Neural progenitor cell (in vitro differentiated cells): Measurements from ENCODE around the gene USH1G. TPM values are rescaled to one million over a fixed set of nuclear protein-coding genes. Genes with fewer than 3 reads are reported as not detected.

ENCODE experiments used
- DNase-seq: peaks from one replicate; pipeline ENCODE4 v3.0.0-alpha.2; 2016; ENCODE audit warnings: low spot score
- H2AFZ ChIP-seq: fragments of 200-600 bp; sonication (generic); replicated peaks from 2 replicates; pipeline ENCODE4 v1.6.1; 2016; ENCODE audit warnings: antibody characterized with exemption
- H3F3A ChIP-seq: fragments of 200-600 bp; sonication (generic); 2 replicates; pipeline ENCODE4 v1.6.1; 2016; ENCODE audit warnings: antibody characterized with exemption, low read depth
- H3K27ac ChIP-seq: fragments of 200-600 bp; sonication (generic); 2 replicates; pipeline ENCODE4 v1.5.1; 2016; ENCODE audit warnings: mild to moderate bottlenecking
- H3K27me3 ChIP-seq: fragments of 200-600 bp; sonication (generic); 2 replicates; pipeline ENCODE4 v1.6.1; 2016; ENCODE audit warnings: mild to moderate bottlenecking, moderate library complexity
- H3K36me3 ChIP-seq: fragments of 200-600 bp; sonication (generic); 2 replicates; pipeline ENCODE4 v1.5.1; 2016
- H3K4me1 ChIP-seq: fragments of 200-600 bp; sonication (generic); 2 replicates; pipeline ENCODE4 v1.6.1; 2016; ENCODE audit warnings: mixed run types
- H3K4me2 ChIP-seq: fragments of 200-600 bp; sonication (generic); 2 replicates; pipeline ENCODE4 v1.6.1; 2016
- H3K4me3 ChIP-seq: fragments of 200-600 bp; sonication (generic); 2 replicates; pipeline ENCODE4 v1.5.1; 2016
- H3K79me2 ChIP-seq: fragments of 200-600 bp; sonication (generic); 2 replicates; pipeline ENCODE4 v1.6.1; 2016; ENCODE audit warnings: low read depth
- H3K9ac ChIP-seq: fragments of 200-600 bp; sonication (generic); 2 replicates; pipeline ENCODE4 v1.6.1; 2016
- H3K9me3 ChIP-seq: fragments of 200-600 bp; sonication (generic); 2 replicates; pipeline ENCODE4 v1.5.1; 2016; ENCODE audit warnings: low read depth
- H4K20me1 ChIP-seq: fragments of 200-600 bp; sonication (generic); 2 replicates; pipeline ENCODE4 v1.6.1; 2016; ENCODE audit warnings: low read depth
- H3K27ac Mint-ChIP-seq: 3 replicates; pipeline ENCODE4 v1.8.0; 2021; ENCODE audit warnings: mixed read lengths
- H3K27me3 Mint-ChIP-seq: 2 replicates; pipeline ENCODE4 v1.8.0; 2022; ENCODE audit warnings: low read depth, mild to moderate bottlenecking, inconsistent platforms, moderate library complexity, mixed read lengths; ENCODE audit not compliant: insufficient read depth
- H3K36me3 Mint-ChIP-seq: 3 replicates; pipeline ENCODE4 v1.8.0; 2021; ENCODE audit warnings: mixed read lengths
- H3K4me1 Mint-ChIP-seq: 3 replicates; pipeline ENCODE4 v1.8.0; 2021; ENCODE audit warnings: mixed read lengths
- H3K4me3 Mint-ChIP-seq: 3 replicates; pipeline ENCODE4 v1.8.0; 2021; ENCODE audit warnings: mild to moderate bottlenecking, moderate library complexity, mixed read lengths
- H3K9me3 Mint-ChIP-seq: 3 replicates; pipeline ENCODE4 v1.8.0; 2020; ENCODE audit warnings: mixed read lengths
- EZH2 ChIP-seq: fragments of 200-600 bp; sonication (generic); IDR thresholded peaks from 2 replicates; pipeline ENCODE4 v1.6.1; 2017; ENCODE audit warnings: antibody characterized with exemption, mild to moderate bottlenecking, moderate library complexity
- EZH2phosphoT487 ChIP-seq: fragments of 200-600 bp; sonication (generic); IDR thresholded peaks from 2 replicates; pipeline ENCODE4 v1.6.1; 2017; ENCODE audit warnings: antibody characterized with exemption
- total RNA-seq: library from RNA; depleted of rRNA; stranded (reverse); fragments of >200 nt; gene quantifications from 2 replicates; pipeline ENCODE4 v1.2.3, GENCODE V29; 2015; ENCODE audit warnings: low replicate concordance
- TF ChIP-seq, protein P1 (sequence below): fragments of 200-600 bp; sonication (generic); IDR thresholded peaks from 2 replicates; pipeline ENCODE4 v1.5.1; 2017; ENCODE audit warnings: antibody characterized with exemption, mild to moderate bottlenecking

USH1G gene
- total RNA-seq, 1 donor from 2014 or later, result not detected

DNA sequence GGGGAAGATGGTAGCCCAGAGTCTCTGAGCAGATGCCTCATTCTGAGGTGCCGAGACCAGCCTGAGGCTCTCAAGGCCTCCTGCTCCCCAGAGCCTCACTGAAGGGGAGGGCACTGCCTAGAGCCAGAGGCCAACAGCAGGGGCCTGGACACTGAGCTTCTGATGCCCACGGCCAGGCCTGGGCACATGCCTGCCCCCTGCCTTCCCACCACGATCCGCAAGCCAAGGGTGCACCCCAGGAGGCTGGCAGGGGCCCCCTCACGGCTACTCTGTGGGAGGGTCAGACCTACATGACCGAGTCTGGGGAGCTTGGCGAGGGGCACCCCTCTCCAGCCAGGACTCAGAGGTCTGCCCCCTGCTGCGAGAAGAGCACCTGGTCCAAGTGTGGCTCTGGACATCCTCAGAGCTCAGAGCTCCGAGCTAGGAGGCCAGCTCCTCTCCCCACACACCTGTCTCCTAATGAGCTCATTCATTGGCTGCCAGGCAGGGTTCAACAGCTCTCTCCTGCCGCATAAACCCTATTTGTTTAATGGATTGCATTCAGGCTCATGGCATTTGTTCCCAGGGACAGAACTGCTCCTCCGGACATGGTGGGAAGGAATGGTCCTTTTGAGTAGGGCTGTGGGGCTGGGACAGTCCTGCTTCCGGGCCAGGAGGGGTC lies 26.5 kb upstream of the USH1G start:
- H3K79me2 ChIP-seq, result no peaks in the 10 kb centered on the region
- H3K36me3 ChIP-seq, result no peaks in the 10 kb centered on the region
- no peaks in the 10 kb centered on the region for H3K4me1 Mint-ChIP-seq
- TF ChIP-seq EZH2phosphoT487 (no peak), EZH2 (no peak)
- TF ChIP-seq, protein P1, sequence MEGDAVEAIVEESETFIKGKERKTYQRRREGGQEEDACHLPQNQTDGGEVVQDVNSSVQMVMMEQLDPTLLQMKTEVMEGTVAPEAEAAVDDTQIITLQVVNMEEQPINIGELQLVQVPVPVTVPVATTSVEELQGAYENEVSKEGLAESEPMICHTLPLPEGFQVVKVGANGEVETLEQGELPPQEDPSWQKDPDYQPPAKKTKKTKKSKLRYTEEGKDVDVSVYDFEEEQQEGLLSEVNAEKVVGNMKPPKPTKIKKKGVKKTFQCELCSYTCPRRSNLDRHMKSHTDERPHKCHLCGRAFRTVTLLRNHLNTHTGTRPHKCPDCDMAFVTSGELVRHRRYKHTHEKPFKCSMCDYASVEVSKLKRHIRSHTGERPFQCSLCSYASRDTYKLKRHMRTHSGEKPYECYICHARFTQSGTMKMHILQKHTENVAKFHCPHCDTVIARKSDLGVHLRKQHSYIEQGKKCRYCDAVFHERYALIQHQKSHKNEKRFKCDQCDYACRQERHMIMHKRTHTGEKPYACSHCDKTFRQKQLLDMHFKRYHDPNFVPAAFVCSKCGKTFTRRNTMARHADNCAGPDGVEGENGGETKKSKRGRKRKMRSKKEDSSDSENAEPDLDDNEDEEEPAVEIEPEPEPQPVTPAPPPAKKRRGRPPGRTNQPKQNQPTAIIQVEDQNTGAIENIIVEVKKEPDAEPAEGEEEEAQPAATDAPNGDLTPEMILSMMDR, result no peak
- H3K9me3 Mint-ChIP-seq, result no peaks in the 10 kb centered on the region
- peaks cover 5% of the 10 kb centered on the region for H3K27me3 ChIP-seq
- H3K27ac Mint-ChIP-seq, result no peak overlapping the region
- H3K27me3 Mint-ChIP-seq, result peaks cover 23% of the 10 kb centered on the region
- no peaks in the 10 kb centered on the region for H4K20me1 ChIP-seq
- no peak for DNase-seq
- H3K9ac ChIP-seq, result no peak overlapping the region
- no peaks in the 10 kb centered on the region for H3F3A ChIP-seq
- no peaks in the 10 kb centered on the region for H3K9me3 ChIP-seq
- no peak overlapping the region for H3K27ac ChIP-seq
- no peaks in the 10 kb centered on the region for H3K36me3 Mint-ChIP-seq
- H3K4me2 ChIP-seq, result no peak overlapping the region
- no peak overlapping the region for H2AFZ ChIP-seq
- H3K4me3 Mint-ChIP-seq, result no peak overlapping the region
- H3K4me1 ChIP-seq, result no peaks in the 10 kb centered on the region
- H3K4me3 ChIP-seq, result no peak overlapping the region

DNA sequence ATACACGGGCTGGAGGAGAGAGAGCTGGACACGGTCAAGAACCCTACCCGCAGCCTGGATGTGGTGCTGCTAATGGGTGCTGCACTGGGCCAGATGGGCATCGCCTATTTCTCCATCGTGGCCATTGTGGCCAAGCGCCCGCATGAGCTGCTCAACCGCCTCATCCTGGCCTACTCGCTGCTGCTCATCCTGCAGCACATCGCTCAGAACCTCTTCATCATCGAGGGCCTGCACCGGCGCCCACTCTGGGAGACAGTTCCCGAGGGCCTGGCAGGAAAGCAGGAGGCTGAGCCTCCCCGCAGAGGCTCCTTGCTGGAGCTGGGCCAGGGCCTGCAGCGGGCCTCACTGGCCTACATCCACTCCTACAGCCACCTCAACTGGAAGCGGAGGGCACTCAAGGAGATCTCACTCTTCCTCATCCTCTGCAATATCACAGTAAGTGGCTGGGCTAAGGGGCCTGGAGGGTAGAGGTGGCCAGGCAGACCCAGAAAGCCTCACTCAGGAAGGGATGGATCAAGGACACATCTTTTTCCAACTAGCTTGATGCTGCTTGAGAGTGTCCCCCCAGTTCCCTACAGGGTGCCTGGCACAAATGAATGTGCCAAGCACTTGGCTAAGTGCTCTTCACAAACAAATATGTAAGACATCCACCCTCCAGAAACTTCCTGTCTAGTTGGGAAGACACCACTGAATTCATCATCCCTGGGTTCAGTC lies 24.1 kb upstream of the USH1G start:
- no peaks in the 10 kb centered on the region for H3K4me1 Mint-ChIP-seq
- TF ChIP-seq EZH2 (no peak), EZH2phosphoT487 (no peak)
- TF ChIP-seq, protein P1, result no peak
- no peaks in the 10 kb centered on the region for H3K36me3 Mint-ChIP-seq
- no peak overlapping the region for H3K27ac ChIP-seq
- H3K79me2 ChIP-seq, result no peaks in the 10 kb centered on the region
- no peaks in the 10 kb centered on the region for H3K9me3 ChIP-seq
- H3K4me1 ChIP-seq, result no peaks in the 10 kb centered on the region
- H3K9ac ChIP-seq, result no peak overlapping the region
- H3K27ac Mint-ChIP-seq, result no peak overlapping the region
- H3K27me3 ChIP-seq, result peaks cover 8% of the 10 kb centered on the region
- H3K4me2 ChIP-seq, result no peak overlapping the region
- H3K9me3 Mint-ChIP-seq, result no peaks in the 10 kb centered on the region
- H3K4me3 Mint-ChIP-seq, result no peak overlapping the region
- H3F3A ChIP-seq, result no peaks in the 10 kb centered on the region
- no peak overlapping the region for H3K4me3 ChIP-seq
- H4K20me1 ChIP-seq, result no peaks in the 10 kb centered on the region
- H2AFZ ChIP-seq, result no peak overlapping the region
- DNase-seq, result no peak
- H3K36me3 ChIP-seq, result no peaks in the 10 kb centered on the region
- peaks cover 32% of the 10 kb centered on the region for H3K27me3 Mint-ChIP-seq

DNA sequence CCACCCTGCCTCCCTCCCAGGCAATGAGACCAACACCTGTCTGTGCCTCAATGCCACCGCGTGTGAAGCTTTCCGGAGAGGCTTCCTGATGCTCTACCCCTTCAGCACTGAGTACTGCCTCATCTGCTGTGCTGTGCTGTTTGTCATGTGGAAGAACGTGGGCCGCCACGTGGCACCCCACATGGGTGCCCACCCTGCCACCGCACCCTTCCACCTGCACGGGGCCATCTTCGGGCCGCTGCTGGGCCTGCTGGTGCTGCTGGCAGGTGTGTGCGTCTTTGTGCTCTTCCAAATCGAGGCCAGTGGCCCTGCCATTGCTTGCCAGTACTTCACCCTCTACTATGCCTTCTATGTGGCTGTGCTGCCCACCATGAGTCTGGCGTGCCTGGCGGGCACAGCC lies 23.6 kb upstream of the USH1G start:
- Histone ChIP-seq H3K79me2 (no peaks in the 10 kb centered on the region), H3K4me3 (no peak overlapping the region), H3K36me3 (no peaks in the 10 kb centered on the region), H4K20me1 (no peaks in the 10 kb centered on the region), H3K9me3 (no peaks in the 10 kb centered on the region), H3K4me2 (no peak overlapping the region), H2AFZ (no peak overlapping the region), H3K27me3 (peaks cover 8% of the 10 kb centered on the region), H3F3A (no peaks in the 10 kb centered on the region), H3K9ac (no peak overlapping the region), H3K27ac (no peak overlapping the region), H3K4me1 (no peaks in the 10 kb centered on the region)
- Mint-ChIP-seq H3K27ac (no peak overlapping the region), H3K36me3 (no peaks in the 10 kb centered on the region), H3K9me3 (no peaks in the 10 kb centered on the region), H3K4me1 (no peaks in the 10 kb centered on the region), H3K27me3 (peaks cover 33% of the 10 kb centered on the region), H3K4me3 (no peak overlapping the region)
- no peak for DNase-seq
- TF ChIP-seq EZH2phosphoT487 (no peak), EZH2 (no peak)
- TF ChIP-seq, protein P1, result no peak
